G401.6 (cell line): ENCODE data around the gene COPS6.

Experiments
- FAIRE-seq: peaks from 2 replicates; lab custom pipeline; 2012; peaks lifted over from hg19 to GRCh38; lab: Jason Lieb, UNC

Gene COPS6

GRCh38 chr7:100088621-100089457, at the start of gene COPS6:
TSS of gene COPS6 (plus strand) at chr7:100088969. CDS start at chr7:100088991, 22 bp downstream.
- no peak for FAIRE-seq

- FAIRE-seq = no peak
Measured at GRCh38 chr7:100040575-100040974, 48.2 kb upstream of the COPS6 start.

- no peak for FAIRE-seq
Measured at GRCh38 chr7:100044718-100045117, 44.1 kb upstream of the COPS6 start.

DNA sequence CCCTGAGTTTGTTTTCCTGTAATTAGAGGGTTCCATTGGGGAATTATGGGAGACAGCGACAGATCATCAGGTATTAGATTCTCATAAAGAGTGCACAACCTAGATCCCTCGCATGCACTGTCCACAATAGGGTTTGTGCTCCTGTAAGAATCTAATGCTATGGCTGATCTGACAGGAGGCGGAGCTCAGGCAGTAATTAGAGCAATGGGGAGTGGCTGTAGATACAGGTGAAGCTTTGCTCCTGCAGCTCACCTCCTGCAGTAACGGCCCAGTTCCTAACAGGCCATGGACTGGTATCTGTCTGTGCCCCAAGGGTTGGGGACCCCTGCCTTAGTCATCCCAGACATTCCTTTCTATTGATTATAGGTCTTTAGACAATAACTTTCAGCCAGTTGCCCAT, 40.1 kb upstream of the COPS6 start:
- FAIRE-seq = no peak

DNA sequence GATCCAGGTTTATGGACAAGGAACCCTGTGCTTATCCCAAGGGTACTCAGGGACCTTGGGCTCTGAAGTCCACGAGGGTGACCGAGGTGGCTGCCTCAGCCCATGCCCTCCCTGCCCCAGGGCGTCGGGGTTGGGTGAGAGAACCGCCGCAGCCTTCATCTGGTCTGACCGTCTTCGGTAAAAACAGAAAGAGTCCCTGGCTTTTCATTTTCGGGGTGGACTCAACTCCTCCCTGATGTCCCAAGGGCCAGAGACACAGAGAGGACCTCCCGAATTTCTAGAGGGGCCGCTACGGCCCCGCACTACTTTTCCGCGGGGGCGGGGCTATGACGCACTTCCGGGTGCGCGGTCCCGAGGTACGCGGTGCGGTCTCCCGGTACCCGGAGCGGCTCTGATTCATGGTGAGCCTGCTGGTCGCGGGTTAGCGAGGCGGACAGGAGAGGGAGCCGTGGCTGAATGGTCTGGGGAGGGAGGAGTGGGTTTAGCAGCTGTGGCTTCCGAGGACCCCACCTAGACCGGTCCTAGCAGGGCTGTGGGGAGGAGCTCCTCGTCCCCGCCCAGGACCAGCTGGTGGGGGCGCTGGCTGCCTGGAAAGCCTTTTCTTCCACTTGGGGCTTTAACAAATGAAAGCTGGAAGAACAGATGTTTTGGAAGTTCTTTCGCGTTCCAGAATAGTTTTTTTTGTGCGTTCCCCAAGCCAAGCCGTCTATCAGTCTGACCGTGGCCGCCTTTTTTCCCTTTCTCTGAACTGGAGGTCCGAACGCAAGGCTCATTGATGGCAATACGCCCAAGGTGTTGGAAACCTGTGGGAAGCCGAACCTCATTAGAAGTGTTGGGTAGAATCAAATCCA, 39.1 kb upstream of the COPS6 start, which contains the start of gene ZSCAN21:
Gene ZSCAN21 (plus strand): TSS at position 334 of the 851 bp plus-strand sequence. CDS start 7,233 bp downstream, outside the sequence.
- FAIRE-seq = no peak

DNA sequence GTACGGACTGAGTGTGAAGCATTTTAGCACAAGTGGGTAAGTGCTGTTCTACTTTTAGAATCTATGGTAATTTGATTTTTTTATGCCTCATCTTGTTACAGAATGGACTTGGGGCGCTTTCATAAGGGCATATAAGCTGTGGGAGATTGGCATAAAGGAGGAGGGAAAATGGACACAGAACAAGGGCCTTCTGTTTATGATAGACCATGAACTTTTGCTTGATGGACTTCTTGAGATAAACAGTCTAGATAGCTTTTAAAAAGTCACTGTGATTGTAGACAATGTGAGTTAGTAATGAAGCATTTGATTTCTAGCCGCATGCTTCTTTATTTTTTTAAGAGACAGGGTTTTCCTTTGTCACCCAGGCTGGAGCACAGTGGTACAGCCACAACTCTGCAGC, 37.2 kb upstream of the COPS6 start:
- FAIRE-seq = no peak

DNA sequence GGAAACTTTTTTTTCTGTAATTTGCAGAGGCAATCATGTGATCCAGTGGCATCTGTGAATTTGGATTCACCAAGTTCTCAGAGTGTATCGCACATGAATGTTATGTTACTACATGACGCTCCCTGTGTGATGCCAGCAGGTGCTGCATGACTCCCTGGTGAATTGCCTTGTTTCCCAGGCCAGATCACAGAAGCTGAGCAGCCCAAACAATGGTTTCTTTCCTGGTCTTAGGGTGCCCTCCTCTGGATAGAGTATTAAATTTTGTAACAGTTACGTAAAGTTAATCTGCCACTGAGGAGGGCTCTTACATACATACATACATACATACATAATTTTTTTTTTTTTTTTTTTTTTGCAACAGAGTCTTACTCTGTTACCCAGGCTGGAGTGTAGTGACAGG, 35.6 kb upstream of the COPS6 start:
- FAIRE-seq = no peak

DNA sequence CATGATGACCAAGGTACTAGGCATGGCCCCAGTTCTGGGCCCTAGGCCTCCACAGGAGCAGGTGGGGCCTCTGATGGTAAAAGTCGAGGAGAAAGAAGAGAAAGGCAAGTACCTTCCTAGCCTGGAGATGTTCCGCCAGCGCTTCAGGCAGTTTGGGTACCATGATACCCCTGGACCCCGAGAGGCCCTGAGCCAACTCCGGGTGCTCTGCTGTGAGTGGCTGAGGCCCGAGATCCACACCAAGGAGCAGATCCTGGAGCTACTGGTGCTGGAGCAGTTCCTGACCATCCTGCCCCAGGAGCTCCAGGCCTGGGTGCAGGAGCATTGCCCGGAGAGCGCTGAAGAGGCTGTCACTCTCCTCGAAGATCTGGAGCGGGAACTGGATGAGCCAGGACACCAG, 31.8 kb upstream of the COPS6 start:
- FAIRE-seq = no peak

GRCh38 chr7:100059251-100059739, 29.5 kb upstream of the COPS6 start:
- FAIRE-seq = no peak

DNA sequence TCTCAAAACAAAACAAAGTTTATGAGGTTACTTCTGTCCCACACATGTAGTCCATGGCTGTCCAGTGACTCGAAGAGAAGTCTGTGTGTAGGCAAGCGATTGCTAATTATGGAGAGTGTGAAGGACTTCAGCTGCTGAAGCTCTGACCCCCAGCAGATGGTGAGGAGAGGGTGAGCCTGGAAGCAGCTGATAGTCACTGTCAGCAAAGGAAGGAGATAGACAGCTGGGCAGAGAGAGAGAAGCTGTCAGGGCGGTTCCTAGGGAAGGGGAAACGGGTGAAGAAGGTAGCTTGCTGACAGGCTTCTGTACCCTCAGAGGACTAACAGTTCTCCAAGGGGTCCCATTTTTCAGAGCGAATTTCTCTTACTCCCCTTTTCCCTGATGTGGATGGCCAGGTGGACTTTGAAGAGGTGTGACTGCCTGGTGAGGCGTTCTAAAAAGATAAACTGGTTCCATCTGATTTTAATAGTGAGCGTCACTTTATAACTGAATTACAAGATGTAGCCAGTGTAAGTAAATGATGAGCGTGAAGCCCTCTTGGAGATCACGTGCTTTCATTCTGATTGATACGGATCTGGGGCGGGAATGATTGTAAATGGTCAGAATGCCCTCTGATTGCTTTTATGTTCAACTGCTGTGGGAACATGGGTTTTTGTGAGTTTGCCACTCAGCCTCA, 27.1 kb upstream of the COPS6 start:
- FAIRE-seq = no peak

DNA sequence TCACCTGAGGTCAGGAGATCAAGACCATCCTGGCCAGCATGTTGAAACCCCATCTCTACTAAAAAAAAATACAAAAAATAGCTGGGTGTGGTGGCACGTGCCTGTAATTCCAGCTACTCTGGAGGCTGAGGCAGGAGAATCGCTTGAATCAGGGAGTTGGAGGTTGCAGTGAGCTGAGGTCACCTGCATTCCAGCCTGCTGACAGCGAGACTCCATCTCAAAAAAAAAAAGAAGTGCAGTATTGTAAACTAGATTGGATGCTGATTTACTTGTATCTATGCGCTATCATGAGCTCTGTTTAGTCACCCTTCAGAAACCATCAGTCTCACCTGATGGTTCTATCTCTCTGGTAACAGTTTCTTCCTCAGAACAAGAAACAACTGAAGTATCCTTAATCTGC, 25.4 kb upstream of the COPS6 start:
- no peak for FAIRE-seq

- no peak for FAIRE-seq
Measured at GRCh38 chr7:100064162-100064561, 24.6 kb upstream of the COPS6 start.

DNA sequence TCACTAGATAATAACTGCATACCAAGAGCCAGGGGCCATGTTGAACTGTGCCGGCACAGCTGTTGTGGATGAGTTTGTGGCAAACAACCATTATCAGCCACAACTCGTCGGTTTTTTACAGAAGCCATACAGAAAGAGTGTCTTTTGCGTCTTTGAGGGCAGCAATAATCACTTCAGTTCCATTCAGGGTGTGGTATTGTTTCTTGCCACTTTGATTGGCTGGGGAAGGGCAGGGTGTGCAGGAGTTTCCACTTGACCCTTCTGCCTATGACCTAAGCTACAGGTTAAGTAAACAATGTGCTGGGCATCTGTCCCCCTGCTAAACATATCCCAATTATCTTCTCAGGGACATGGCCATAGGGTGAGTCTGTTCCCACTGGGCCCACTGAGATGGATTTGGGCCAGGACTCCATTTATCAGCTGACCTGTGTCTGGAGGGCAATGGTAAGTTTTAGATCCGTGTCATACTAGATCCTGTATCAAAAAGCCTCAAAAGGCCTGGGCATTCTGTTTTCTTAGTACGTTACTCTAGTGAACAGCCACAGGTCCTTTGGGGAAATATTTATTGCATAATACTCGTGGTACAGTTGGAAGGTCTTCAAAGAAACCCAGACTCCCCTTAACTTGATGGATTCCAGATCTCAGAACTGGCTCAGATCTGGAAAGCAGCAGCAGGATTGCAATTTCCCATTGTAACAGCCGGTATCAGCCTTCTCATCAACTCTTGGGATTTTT, 23.1 kb upstream of the COPS6 start:
- no peak for FAIRE-seq

DNA sequence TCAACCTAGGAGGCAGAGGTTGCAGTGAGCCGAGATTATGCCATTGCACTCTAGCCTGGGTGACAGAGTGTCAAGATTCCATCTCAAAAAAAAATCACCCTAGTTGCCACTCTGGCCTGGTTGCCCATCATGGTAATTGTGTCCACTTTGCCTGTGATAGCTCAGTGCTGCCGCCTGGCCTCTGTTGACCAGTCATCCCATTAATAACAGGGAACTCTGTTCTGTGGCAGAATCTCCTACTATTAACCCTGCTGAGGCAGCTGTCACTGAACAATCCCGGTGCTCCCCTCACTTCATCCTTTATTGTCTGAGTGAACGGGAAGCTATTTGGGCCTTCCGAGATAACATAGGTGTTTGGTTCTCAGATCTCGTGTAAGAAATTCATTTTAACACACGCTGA, 21.8 kb upstream of the COPS6 start:
- FAIRE-seq = no peak

DNA sequence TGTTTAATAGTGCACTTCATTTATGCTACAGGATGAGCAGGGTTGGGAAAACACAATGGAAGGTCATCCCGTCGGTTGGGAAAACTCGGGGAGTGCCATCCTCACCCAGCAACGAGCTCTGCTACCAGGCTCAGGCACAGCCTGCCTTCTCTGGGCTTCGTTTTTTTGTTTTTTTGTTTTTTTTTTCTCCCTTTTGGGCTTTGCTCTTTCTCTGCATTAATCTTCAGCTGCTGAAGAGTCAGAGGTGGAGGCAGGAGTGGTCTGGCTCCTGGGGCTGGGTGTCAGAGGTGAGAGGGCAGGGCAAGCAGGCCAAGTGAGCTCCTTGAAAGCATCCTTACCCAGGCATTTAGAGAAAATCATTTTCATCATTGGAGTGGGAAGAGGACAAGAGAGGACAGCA, 18.8 kb upstream of the COPS6 start:
- no peak for FAIRE-seq

GRCh38 chr7:100071018-100071723, 17.6 kb upstream of the COPS6 start:
- no peak for FAIRE-seq

GRCh38 chr7:100072462-100072861, 16.3 kb upstream of the COPS6 start:
- FAIRE-seq = no peak

- no peak for FAIRE-seq
Measured at GRCh38 chr7:100074841-100075240, 13.9 kb upstream of the COPS6 start.

DNA sequence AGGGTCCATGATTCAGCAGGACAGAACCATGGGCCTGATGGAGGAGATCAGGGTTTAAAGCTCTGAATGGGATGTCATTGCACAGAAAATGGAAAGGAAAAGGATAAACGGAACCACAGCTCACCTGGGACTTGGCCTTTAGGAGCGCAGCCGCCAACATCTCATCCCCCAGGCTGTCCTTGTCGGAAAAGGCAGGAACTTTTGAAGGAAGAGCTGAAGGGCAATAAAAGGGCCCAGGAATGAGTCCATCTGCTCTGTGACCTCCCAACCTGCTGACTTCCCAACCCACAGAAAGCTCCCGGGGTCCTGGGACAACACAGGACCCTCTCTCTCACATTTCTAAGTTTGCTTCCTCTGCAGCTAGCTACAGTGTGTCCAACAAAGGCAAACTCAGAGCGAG, 13.4 kb upstream of the COPS6 start:
- FAIRE-seq = no peak

- FAIRE-seq = no peak
Measured at GRCh38 chr7:100077205-100077604, 11.6 kb upstream of the COPS6 start.

GRCh38 chr7:100079024-100079560, 9.7 kb upstream of the COPS6 start:
- no peak for FAIRE-seq
